A673 (cell line): ENCODE data around the gene APIP. TPM values are rescaled to one million over a fixed set of nuclear protein-coding genes. Genes with fewer than 3 reads are reported as not detected.

Experiments
- BruUV-seq: library from RNA; stranded (reverse); fragments of 400-500 nt; replicated peaks from 2 replicates; lab custom pipeline; 2021; lab: Mats Ljungman, UMichigan
- CTCF ChIA-PET: fragments of 300-600 bp; sonication (Branson Sonifier 250); formaldehyde crosslinking; loops from one replicate; lab custom pipeline; 2022; ENCODE audit warnings: antibody characterized with exemption; lab: Charles Lee
- POLR2A ChIA-PET: fragments of 300-600 bp; sonication (Branson Sonifier 250); formaldehyde crosslinking; loops from one replicate; lab custom pipeline; 2022; ENCODE audit warnings: antibody characterized with exemption; ENCODE audit not compliant: low non-redundant PET; lab: Charles Lee
- DNase-seq: peaks from one replicate; pipeline ENCODE4 v3.0.0-alpha.2; 2015; ENCODE audit warnings: low spot score
- H3K27ac ChIP-seq: fragments of 200-600 bp; sonication (generic); 2 replicates; pipeline ENCODE4 v1.5.1; 2016; ENCODE audit warnings: mixed run types, low read depth, mild to moderate bottlenecking, mixed read lengths, antibody characterized with exemption, low read length; ENCODE audit not compliant: poor library complexity, severe bottlenecking
- H3K27me3 ChIP-seq: fragments of 200-600 bp; sonication (generic); replicated peaks from 2 replicates; pipeline ENCODE4 v1.6.1; 2017; ENCODE audit warnings: mixed run types, low read depth, mild to moderate bottlenecking, mixed read lengths, antibody characterized with exemption, low read length; ENCODE audit not compliant: insufficient read depth, poor library complexity
- H3K36me3 ChIP-seq: fragments of 200-600 bp; sonication (generic); 2 replicates; pipeline ENCODE4 v1.6.1; 2016; ENCODE audit warnings: mixed run types, mild to moderate bottlenecking, mixed read lengths, antibody characterized with exemption, low read length; ENCODE audit not compliant: insufficient read depth, poor library complexity, severe bottlenecking
- H3K4me1 ChIP-seq: fragments of 200-600 bp; sonication (generic); 2 replicates; pipeline ENCODE4 v1.6.1; 2017; ENCODE audit warnings: mixed run types, mild to moderate bottlenecking, mixed read lengths, antibody characterized with exemption, low read length; ENCODE audit not compliant: insufficient read depth, poor library complexity, severe bottlenecking
- H3K4me3 ChIP-seq: fragments of 200-600 bp; sonication (generic); 2 replicates; pipeline ENCODE4 v1.5.1; 2016; ENCODE audit warnings: low read depth, mixed run types, mild to moderate bottlenecking, mixed read lengths, low read length; ENCODE audit not compliant: poor library complexity, severe bottlenecking
- H3K9me3 ChIP-seq: fragments of 200-600 bp; sonication (generic); 2 replicates; pipeline ENCODE4 v1.6.1; 2016; ENCODE audit warnings: mixed run types, low read depth, mild to moderate bottlenecking, mixed read lengths, antibody characterized with exemption, low read length; ENCODE audit not compliant: poor library complexity, severe bottlenecking
- CTCF ChIP-seq: fragments of 300-800, 200-600 bp; sonication (generic); conservative IDR thresholded peaks from 2 replicates; pipeline ENCODE4 v1.5.1; 2017; ENCODE audit warnings: low read depth, mild to moderate bottlenecking, antibody characterized with exemption, low read length, moderate library complexity, mixed read lengths
- EZH2 ChIP-seq: fragments of 200-600 bp; sonication (generic); IDR thresholded peaks from 2 replicates; pipeline ENCODE4 v1.6.1; 2017; ENCODE audit warnings: borderline replicate concordance, low read depth, mild to moderate bottlenecking, mixed read lengths, antibody characterized with exemption, low read length; ENCODE audit not compliant: poor library complexity, severe bottlenecking
- intact Hi-C: fragments of 100-400 bp; cut with micrococcal nuclease; formaldehyde crosslinking; loops from one replicate; pipeline ENCODE4 v1.10.0; 2022; ENCODE audit not compliant: unreplicated experiment
- total RNA-seq: library from RNA; stranded (reverse); gene quantifications from 2 replicates; pipeline ENCODE4 v1.2.3, GENCODE V29; 2021

The APIP gene
- total RNA-seq, 1 experiment from 2014 or later = 99.8 TPM

DNA sequence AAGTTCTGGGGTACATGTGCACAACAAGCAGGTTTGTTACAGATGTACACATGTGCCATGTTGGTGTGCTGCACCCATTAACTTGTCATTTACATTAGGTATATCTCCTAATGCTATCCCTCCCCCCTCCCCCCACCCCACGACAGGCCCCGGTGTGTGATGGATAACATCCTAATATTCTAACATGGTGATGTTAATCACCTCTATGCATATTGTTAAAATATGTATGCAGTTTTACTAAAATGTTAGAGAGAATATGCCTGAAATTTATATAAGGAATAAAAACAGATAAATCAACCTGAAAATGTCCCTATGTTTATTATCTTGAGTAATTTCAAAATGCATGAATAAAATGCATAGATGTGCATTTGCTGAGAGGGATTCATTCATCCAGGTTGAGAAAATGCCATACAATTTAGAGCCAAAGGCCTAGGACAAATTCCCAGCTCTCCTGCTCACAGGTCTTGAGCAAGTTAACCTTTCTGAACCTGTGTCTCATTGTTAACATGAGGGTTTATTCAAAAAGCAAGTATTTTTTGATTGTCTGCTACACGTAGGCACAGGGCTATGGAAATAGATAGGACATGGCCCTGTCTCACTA is 38.7 kb downstream of the APIP start:
- no peaks in the 10 kb centered on the region for H3K36me3 ChIP-seq
- CTCF ChIA-PET = no interaction called here
- no peaks in the 10 kb centered on the region for H3K27me3 ChIP-seq
- no peak for TF ChIP-seq EZH2
- TF ChIP-seq CTCF = no peak
- no peak overlapping the region for H3K27ac ChIP-seq
- no peak for DNase-seq
- POLR2A ChIA-PET = interaction anchor here (0.6 kb wide), 1 partner anchor 999 kb away, joined by 4 read pairs; no protein-coding TSS in a partner anchor
- H3K4me3 ChIP-seq = no peak overlapping the region
- no peaks in the 10 kb centered on the region for H3K9me3 ChIP-seq
- intact Hi-C loops = no loop called here
- no peaks in the 10 kb centered on the region for H3K4me1 ChIP-seq
- no TSS peak for BruUV-seq

DNA sequence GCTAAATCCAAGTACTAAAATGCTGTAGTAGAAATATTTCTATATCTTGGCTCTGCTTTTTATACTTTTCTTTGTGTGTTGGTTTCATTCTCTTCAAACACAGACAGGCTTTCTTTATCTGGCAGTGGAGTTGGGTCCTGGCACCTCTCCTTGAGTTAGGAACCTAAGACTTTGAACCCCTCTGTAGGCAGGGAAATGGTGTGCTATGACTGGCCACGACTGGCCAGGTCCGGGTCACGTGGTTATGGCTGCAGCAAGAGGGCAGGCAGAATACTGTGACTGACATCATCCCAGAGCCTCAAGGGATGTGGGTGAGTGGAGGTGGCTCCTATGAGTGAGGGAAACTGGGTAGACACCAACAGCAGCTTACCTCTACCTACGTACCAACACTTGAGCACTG is 42.0 kb downstream of the APIP start:
- H3K27me3 ChIP-seq = no peaks in the 10 kb centered on the region
- H3K36me3 ChIP-seq = no peaks in the 10 kb centered on the region
- intact Hi-C loops = no loop called here
- H3K9me3 ChIP-seq = no peaks in the 10 kb centered on the region
- CTCF ChIA-PET = no interaction called here
- TF ChIP-seq CTCF (no peak), EZH2 (no peak)
- DNase-seq = no peak
- POLR2A ChIA-PET = no interaction called here
- no peak overlapping the region for H3K4me3 ChIP-seq
- no peaks in the 10 kb centered on the region for H3K4me1 ChIP-seq
- no peak overlapping the region for H3K27ac ChIP-seq
- BruUV-seq = no TSS peak

DNA sequence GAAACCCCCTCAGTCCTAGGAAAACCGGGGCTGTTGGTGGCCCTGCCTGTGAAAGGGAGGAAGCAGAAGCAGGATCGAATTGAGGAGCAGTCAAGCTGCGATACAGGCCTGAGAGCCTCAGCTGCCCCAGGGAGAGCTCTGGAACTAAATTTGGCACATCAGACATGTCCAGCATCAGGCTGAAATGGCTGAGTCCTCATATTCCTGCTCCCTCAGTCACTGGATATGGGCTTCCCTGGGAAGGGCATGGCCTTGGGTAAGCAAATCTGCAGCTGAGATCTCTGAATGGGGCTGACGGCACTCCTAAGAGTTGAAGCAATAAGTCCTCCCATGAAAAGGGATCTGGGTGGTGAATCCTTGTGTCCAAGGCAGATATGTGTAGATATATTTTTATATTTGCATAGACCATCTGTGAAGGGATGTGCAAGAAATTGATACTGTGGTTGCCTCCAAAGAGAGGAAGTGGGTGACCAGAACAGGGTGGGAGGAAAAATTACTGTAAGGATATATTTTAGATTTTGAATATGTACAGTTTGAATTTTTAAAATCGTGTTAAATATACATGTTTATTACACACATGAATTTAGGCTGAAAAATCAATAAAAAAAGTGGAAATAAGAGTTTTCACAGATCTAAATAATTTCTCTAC is 45.5 kb downstream of the APIP start:
- Histone ChIP-seq H3K4me3 (no peak overlapping the region), H3K4me1 (no peaks in the 10 kb centered on the region), H3K9me3 (no peaks in the 10 kb centered on the region), H3K36me3 (no peaks in the 10 kb centered on the region), H3K27me3 (no peaks in the 10 kb centered on the region), H3K27ac (no peak overlapping the region)
- intact Hi-C loops = no loop called here
- CTCF ChIA-PET = no interaction called here
- no peak for TF ChIP-seq EZH2
- no peak for TF ChIP-seq CTCF
- BruUV-seq = no TSS peak
- POLR2A ChIA-PET = no interaction called here
- no peak for DNase-seq
